GM12878 (cell line): ENCODE data around the gene TRPC1. TPM values are rescaled to one million over a fixed set of nuclear protein-coding genes. Genes with fewer than 3 reads are reported as not detected.

Experiments used
- ATAC-seq: fragments of 200-7000 bp; cut with Tn5 transposase; 3 replicates; pipeline ENCODE4 v1.9.1; 2020; ENCODE audit warnings: mild to moderate bottlenecking, moderate library complexity
- BruUV-seq: library from RNA; stranded (reverse); fragments of 400-500 nt; replicated peaks from 2 replicates; lab custom pipeline; 2021; lab: Mats Ljungman, UMichigan
- CTCF ChIA-PET: fragments of 300-600 bp; sonication (Branson Sonifier 250); formaldehyde crosslinking; extraction: SDS; loops from one replicate; lab custom pipeline; 2021; ENCODE audit warnings: inconsistent platforms; lab: Yijun Ruan, JAX
- POLR2A ChIA-PET: fragments of 350-600 bp; formaldehyde crosslinking; extraction: SDS; loops from one replicate; lab custom pipeline; 2021; ENCODE audit warnings: inconsistent platforms; lab: Charles Lee
- RAD21 ChIA-PET: fragments of 300-600 bp; sonication (Branson Sonifier 250); formaldehyde crosslinking; loops from one replicate; lab custom pipeline; 2023; ENCODE audit warnings: antibody characterized with exemption; ENCODE audit not compliant: unreplicated experiment; lab: Charles Lee
- SMC1A ChIA-PET: fragments of 300-600 bp; sonication (Branson Sonifier 250); formaldehyde crosslinking; loops from one replicate; lab custom pipeline; 2023; ENCODE audit not compliant: unreplicated experiment, uncharacterized antibody; lab: Charles Lee
- DNase-seq: peaks from one replicate; pipeline ENCODE4 v3.0.0-alpha.2; 2011; ENCODE audit warnings: low read depth, low spot score
- FAIRE-seq: peaks from 3 replicates; lab custom pipeline; 2011; peaks lifted over from hg19 to GRCh38; lab: Jason Lieb, UNC
- H2AFZ ChIP-seq: 2 replicates; pipeline ENCODE4 v1.6.0; 2011; ENCODE audit warnings: low read depth, low read length, control low read depth; ENCODE audit not compliant: control insufficient read depth
- H3K27ac ChIP-seq: 2 replicates; pipeline ENCODE4 v1.5.1; 2011; ENCODE audit warnings: control low read depth; ENCODE audit not compliant: control insufficient read depth, insufficient read depth
- H3K27me3 ChIP-seq, 2 experiments: replicated peaks in 1 of 2; 2 replicates each; pipeline versions ENCODE4 v1.6.0 to v1.6.1; 2011; ENCODE audit warnings: low read length in 1 of 2; ENCODE audit not compliant: control insufficient read depth in 2 of 2, insufficient read depth in 2 of 2
- H3K36me3 ChIP-seq, 2 experiments: 2 replicates each; pipeline ENCODE4 v1.5.1; 2011; ENCODE audit warnings: low read length in 1 of 2; ENCODE audit not compliant: control insufficient read depth in 2 of 2, insufficient read depth in 2 of 2
- H3K4me1 ChIP-seq: 2 replicates; pipeline ENCODE4 v1.6.1; 2011; ENCODE audit warnings: mild to moderate bottlenecking, low read length, moderate library complexity, mixed read lengths; ENCODE audit not compliant: control insufficient read depth, insufficient read depth
- H3K4me2 ChIP-seq: 2 replicates; pipeline ENCODE4 v1.6.0; 2011; ENCODE audit warnings: control low read depth; ENCODE audit not compliant: control insufficient read depth, insufficient read depth
- H3K4me3 ChIP-seq: fragments of 200-600 bp; sonication (generic); 2 replicates; pipeline ENCODE4 v1.5.1; 2016
- H3K79me2 ChIP-seq: 2 replicates; pipeline ENCODE4 v1.6.0; 2011; ENCODE audit warnings: low read length; ENCODE audit not compliant: control insufficient read depth, insufficient read depth
- H3K9ac ChIP-seq: 2 replicates; pipeline ENCODE4 v1.8.0; 2011; ENCODE audit warnings: low read length, control low read depth, mixed read lengths; ENCODE audit not compliant: control insufficient read depth, insufficient read depth
- H3K9me3 ChIP-seq: replicated peaks from 3 replicates; pipeline ENCODE4 v1.5.1; 2011; ENCODE audit warnings: mild to moderate bottlenecking, low read length; ENCODE audit not compliant: control insufficient read depth, insufficient read depth
- H4K20me1 ChIP-seq: 2 replicates; pipeline ENCODE4 v1.6.0; 2011; ENCODE audit not compliant: control insufficient read depth, insufficient read depth
- ATF2 ChIP-seq: IDR thresholded peaks from 2 replicates; pipeline ENCODE4 v1.6.1; 2012; ENCODE audit warnings: low read length, inconsistent platforms
- ATF3 ChIP-seq: IDR thresholded peaks from 2 replicates; pipeline ENCODE4 v1.6.1; 2011; ENCODE audit warnings: low read depth, mild to moderate bottlenecking, low read length, moderate library complexity, borderline replicate concordance; ENCODE audit errors: extremely low read depth
- CBX5 ChIP-seq: sonication (generic); IDR thresholded peaks from 2 replicates; pipeline ENCODE4 v1.6.1; 2016; ENCODE audit warnings: low read depth, moderate library complexity, mild to moderate bottlenecking, inconsistent platforms
- CHD1 ChIP-seq: IDR thresholded peaks from 2 replicates; pipeline ENCODE4 v1.6.1; 2012; ENCODE audit warnings: low read depth, low read length, improper control_type of control experiment
- CHD4 ChIP-seq: fragments of 200-600 bp; sonication (generic); IDR thresholded peaks from 2 replicates; pipeline ENCODE4 v1.6.1; 2016; ENCODE audit warnings: mild to moderate bottlenecking
- IRF3 ChIP-seq: fragments of 450-650 bp; IDR thresholded peaks from 2 replicates; pipeline ENCODE4 v1.6.1; 2014; ENCODE audit warnings: mild to moderate bottlenecking
- NR2C2 ChIP-seq: IDR thresholded peaks from 2 replicates; pipeline ENCODE4 v1.6.1; 2011; ENCODE audit warnings: borderline replicate concordance, low read depth; ENCODE audit not compliant: control insufficient read depth, insufficient read length
- RCOR1 ChIP-seq: conservative IDR thresholded peaks from 2 replicates; pipeline ENCODE4 v1.6.1; 2012; ENCODE audit warnings: low read depth, low read length, improper control_type of control experiment
- REST ChIP-seq: IDR thresholded peaks from 2 replicates; pipeline ENCODE4 v1.6.1; 2012; ENCODE audit warnings: mild to moderate bottlenecking, low read depth, low read length
- SMAD5 ChIP-seq: IDR thresholded peaks from 2 replicates; pipeline ENCODE4 v1.6.1; 2016; ENCODE audit warnings: antibody characterized with exemption, low read depth
- SPI1 ChIP-seq: IDR thresholded peaks from 2 replicates; pipeline ENCODE4 v1.6.1; 2011; ENCODE audit warnings: low read depth, mild to moderate bottlenecking, low read length, moderate library complexity, borderline replicate concordance; ENCODE audit not compliant: insufficient read depth
- WGBS: methylation state at CpG from one replicate; pipeline ENCODE4 v1.1.6; 2016; ENCODE audit warnings: low lambda C conversion rate; ENCODE audit not compliant: insufficient replicate concordance, insufficient coverage; ENCODE audit errors: missing lambda C conversion rate; 5-methylcytosine and 5-hydroxymethylcytosine counted together
- in situ Hi-C: fragments of 300-500 bp; cut with MboI; formaldehyde crosslinking; loops from 9 replicates; pipeline ENCODE4 v1.14.3; 2018; ENCODE audit warnings: mixed read lengths
- intact Hi-C: fragments of 100-400 bp; cut with micrococcal nuclease; formaldehyde crosslinking; loops from one replicate; pipeline ENCODE4 v1.14.2; 2022; ENCODE audit not compliant: unreplicated experiment
- polyA plus RNA-seq, 11 experiments: library from polyadenylated mRNA; depleted of rRNA in 4 of 11; unstranded in 6 of 11; stranded (reverse) in 5 of 11; fragments of >200 nt; fragmentation: Nextera tagmentation in 4 of 11; fragmentation: Illumina TruSeq in 1 of 11; extraction: Ambion mirVana in 4 of 11; extraction: Trizol in 1 of 11; gene quantifications; 1 replicate in 1 of 11; 2 replicates in 10 of 11; pipeline versions ENCODE4 v1.2.1 to v1.2.3, GENCODE V29; 2011 to 2016; ENCODE audit warnings: inconsistent platforms in 2 of 11, missing spikeins in 2 of 11, low read depth in 1 of 11
- total RNA-seq, 4 experiments: library from RNA; depleted of rRNA in 3 of 4; stranded (reverse); fragments of >200 nt in 3 of 4; fragmentation: Illumina TruSeq in 1 of 4; extraction: Trizol in 1 of 4; gene quantifications; 2 replicates each; pipeline versions ENCODE4 v1.2.1 to v1.2.3, GENCODE V29; 2013 to 2021

The TRPC1 gene
- total and polyA plus RNA-seq, 10 of the 15 experiments (the other 5 are each of a cell fraction or from before 2014, with no cell fraction given), result 0.05 to 2.9 (median 0.17) TPM

GRCh38 chr3:142706321-142707127 is 17.3 kb upstream of the TRPC1 start:
- Histone ChIP-seq H4K20me1 (no peaks in the 10 kb centered on the region), H3K27me3 (no peaks in the 10 kb centered on the region), H3K9ac (no peak overlapping the region), H2AFZ (no peak overlapping the region), H3K4me3 (no peak overlapping the region), H3K4me1 (no peaks in the 10 kb centered on the region)
- ChIA-PET SMC1A (no interaction called here), POLR2A (no interaction called here), RAD21 (no interaction called here), CTCF (interaction anchor here (1.3 kb wide), 1 partner anchor 97 kb away, joined by 3 read pairs; no protein-coding TSS in a partner anchor)
- no peak for ATAC-seq
- in situ Hi-C loops, result no loop called here
- no peak for FAIRE-seq
- WGBS, result 67% methylated on average over 7 of the region's 7 CpGs
- BruUV-seq, result no TSS peak
- TF ChIP-seq ATF3, result no peak
- no peak for TF ChIP-seq ATF2
- no peak for TF ChIP-seq REST
- no peak for TF ChIP-seq SPI1
- TF ChIP-seq IRF3, result no peak
- TF ChIP-seq NR2C2, result no peak
- TF ChIP-seq CBX5, result no peak
- TF ChIP-seq CHD1, result no peak
- TF ChIP-seq CHD4, result no peak
- no peak for TF ChIP-seq SMAD5
- TF ChIP-seq RCOR1, result no peak
- TF ChIP-seq, all 136 proteins: peak for 0
- intact Hi-C loops, result no loop called here
- H3K4me2 ChIP-seq, result no peak overlapping the region
- no peaks in the 10 kb centered on the region for H3K79me2 ChIP-seq
- no peaks in the 10 kb centered on the region for H3K9me3 ChIP-seq
- no peaks in the 10 kb centered on the region for H3K36me3 ChIP-seq
- no peak overlapping the region for H3K27ac ChIP-seq
- DNase-seq, result no peak
